D721Med (cell line): ENCODE data around the gene NFIC.

Experiments
- DNase-seq: peaks from one replicate; pipeline ENCODE4 v3.0.0; 2011; ENCODE audit warnings: low spot score; ENCODE audit not compliant: insufficient read length
- FAIRE-seq: peaks from 2 replicates; lab custom pipeline; 2011; peaks lifted over from hg19 to GRCh38; lab: Jason Lieb, UNC
- TF ChIP-seq, protein P1 (sequence below): IDR thresholded peaks from 2 replicates; pipeline ENCODE4 v1.5.1; 2012; ENCODE audit warnings: mild to moderate bottlenecking, control low read depth; ENCODE audit not compliant: insufficient read depth; ENCODE audit errors: missing control alignments

The NFIC gene

DNA sequence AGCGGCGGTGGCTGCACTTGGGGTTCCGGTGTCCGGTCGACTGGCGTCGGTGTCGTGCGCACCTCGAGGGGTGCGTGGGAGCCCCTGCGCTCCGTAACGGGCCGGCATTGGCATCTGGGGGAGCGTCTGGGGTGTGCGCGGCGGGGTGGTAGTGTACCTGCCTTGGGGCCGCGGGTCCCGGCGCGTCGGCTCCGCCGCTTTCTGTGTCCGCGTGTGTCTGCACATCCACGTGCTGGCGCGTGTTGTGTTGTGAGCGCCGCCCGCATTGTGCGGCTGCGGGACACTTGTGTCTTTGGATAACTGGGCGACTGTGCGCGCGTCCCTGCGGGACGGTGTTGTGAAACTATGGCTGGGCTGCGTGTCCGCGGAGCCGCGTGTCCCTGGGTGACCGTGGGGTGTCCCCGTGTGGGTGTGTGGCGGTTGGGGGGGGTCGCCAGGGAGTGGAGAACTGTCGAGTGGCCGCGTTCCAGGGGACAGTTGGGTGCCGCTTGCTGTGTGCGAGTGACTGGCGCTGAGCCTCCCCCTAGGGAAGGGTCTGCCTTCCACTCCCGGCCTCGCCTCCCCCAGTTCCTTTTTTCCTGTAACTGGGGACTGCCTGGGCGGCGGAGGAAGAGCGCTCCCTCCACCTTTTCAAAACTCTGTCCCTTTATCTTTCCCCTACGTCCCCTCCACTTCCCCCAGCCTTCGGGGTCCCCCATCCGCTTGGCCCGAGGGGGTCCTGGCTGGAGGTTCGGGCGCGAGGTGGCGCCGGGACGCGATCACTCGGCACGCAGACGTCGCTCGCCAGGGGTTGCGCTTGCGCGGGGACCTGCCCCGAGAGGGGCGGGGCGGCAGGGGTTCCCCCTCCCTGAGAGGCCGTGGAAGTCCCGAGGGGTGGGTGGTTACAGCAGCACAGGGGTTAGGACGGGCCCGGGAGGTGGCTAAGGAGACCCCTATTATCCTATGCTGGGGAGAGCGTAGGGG is 5.7 kb upstream of the NFIC start:
- peak; percentile 67 for DNase-seq
- TF ChIP-seq, protein P1, sequence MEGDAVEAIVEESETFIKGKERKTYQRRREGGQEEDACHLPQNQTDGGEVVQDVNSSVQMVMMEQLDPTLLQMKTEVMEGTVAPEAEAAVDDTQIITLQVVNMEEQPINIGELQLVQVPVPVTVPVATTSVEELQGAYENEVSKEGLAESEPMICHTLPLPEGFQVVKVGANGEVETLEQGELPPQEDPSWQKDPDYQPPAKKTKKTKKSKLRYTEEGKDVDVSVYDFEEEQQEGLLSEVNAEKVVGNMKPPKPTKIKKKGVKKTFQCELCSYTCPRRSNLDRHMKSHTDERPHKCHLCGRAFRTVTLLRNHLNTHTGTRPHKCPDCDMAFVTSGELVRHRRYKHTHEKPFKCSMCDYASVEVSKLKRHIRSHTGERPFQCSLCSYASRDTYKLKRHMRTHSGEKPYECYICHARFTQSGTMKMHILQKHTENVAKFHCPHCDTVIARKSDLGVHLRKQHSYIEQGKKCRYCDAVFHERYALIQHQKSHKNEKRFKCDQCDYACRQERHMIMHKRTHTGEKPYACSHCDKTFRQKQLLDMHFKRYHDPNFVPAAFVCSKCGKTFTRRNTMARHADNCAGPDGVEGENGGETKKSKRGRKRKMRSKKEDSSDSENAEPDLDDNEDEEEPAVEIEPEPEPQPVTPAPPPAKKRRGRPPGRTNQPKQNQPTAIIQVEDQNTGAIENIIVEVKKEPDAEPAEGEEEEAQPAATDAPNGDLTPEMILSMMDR = peak; percentile 32
- FAIRE-seq = no peak

DNA sequence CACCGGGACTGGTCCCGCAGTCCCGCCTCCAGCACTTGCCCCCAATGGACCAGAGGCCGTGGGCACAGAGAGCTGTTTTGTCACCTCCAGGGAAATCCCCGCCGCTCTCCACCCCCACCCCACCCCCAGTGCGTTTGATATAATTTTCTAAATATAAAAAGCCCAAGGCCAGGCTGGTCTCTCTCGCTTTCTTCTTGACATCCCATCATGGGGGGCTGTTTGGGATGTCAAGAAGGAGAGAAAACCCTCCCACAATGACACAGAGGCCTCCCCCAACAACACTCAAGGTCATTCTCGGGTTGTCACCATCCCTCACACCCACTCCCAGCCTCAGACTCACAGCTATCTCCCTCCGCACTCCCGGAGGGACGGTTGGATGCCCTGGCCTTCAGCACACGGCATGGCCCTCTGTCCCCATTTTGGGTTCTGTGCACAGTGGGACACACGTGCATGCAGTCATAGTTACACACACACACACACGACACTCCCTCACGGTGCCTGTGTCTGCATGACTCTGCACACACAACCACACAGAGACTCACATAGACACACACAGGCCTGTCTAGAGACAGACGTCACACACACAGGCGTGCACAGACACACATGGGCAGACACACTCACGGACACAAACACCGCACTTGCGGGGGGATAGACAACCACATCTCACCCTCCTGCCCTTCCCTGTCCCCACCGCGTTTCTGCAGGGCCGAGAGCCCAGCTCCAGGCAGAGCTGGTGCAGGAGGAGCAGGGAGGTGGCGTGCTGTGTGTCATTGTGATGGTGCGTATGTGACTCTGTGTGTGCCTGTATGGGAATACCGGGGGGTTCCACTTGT is 4.8 kb upstream of the NFIC start:
- DNase-seq (no peak), FAIRE-seq (no peak)

DNA sequence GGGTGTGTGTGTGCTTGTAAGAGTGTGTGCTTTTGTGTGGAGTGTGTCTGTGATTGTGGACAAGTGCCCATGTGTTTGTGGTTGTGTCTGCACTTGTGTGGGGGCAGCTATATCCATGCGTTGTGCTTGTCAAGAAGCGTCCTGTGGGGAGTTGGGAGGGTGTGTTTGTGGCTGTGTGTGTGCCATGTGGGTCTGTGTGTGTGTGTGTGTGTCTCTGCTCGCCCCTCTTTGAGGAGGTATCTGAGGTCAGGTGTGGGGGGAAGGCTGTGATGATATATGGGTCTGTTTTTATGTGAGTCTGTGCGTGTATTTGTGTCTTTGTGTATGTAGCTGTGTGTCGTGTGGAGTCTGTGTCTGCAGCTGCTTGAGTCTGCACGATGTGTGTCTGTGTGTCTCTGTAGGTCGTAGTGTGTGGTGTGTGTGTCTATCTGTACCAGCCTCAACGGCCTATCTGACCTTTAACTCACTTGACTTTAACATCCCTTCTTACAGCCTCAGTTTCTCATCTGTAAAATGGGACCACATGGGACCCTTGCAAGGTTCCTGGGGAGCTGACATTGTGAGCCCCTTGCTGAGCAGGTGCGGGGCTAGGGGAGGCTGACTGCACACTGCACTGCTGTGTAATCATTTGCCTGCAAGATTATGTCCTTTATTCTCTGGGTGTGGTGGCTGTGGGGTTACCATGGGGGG is 4.0 kb upstream of the NFIC start:
- DNase-seq = no peak
- FAIRE-seq = no peak
- TF ChIP-seq, protein P1 = no peak

More for the DNA sequence above, 4.8 kb upstream of the NFIC start:
- TF ChIP-seq, protein P1 = no peak

DNA sequence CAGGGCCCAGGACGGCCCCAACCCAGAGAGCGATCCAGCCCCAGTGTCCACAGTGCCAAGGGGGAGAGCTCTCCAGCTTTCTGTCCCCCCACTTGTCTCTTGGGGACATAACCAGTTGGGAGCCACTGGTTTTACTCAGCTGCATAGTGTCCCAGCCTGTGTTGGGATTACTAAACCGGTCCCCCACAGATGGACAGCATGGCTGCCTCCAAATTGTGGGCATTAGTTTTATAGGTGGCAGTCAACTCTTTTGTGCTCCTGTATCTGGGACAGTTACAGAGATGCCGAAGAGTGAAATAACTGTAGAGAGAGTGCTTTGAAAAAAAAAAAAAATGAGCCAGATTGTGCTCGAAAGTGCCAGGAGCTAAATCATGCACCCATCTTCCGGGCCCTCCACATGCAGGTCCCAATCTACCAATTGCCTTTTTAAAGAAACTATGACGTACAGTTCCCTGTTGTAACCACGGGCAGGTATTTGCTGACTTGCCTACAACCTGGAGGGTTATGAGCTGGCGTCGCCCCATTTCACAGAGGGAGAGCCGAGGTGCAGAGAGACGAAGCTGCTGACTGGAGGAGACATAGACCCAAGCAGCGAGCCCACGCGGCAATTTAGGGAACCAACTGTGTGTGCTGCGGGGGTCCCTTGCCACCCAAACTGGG is 2.4 kb upstream of the NFIC start:
- DNase-seq (no peak), FAIRE-seq (no peak)
- TF ChIP-seq, protein P1 = no peak

DNA sequence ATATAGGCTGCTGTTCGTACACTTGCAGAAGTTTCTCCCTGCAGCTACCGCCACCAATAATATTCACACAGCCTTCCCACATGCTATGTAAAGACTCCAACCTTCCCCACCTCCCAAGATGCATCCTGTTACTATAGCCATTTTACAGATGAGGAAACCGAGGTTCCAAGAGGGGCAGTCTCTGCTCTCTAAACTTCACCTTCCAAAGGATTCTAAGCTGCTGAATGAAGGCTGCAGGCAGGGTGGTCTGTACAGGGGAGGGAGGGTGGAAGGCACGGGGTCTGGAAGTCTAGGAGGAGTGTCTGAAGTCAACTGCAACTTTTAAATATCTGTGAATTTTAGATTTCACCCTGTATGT is 1.9 kb upstream of the NFIC start:
- no peak for DNase-seq
- TF ChIP-seq, protein P1 = no peak
- no peak for FAIRE-seq

DNA sequence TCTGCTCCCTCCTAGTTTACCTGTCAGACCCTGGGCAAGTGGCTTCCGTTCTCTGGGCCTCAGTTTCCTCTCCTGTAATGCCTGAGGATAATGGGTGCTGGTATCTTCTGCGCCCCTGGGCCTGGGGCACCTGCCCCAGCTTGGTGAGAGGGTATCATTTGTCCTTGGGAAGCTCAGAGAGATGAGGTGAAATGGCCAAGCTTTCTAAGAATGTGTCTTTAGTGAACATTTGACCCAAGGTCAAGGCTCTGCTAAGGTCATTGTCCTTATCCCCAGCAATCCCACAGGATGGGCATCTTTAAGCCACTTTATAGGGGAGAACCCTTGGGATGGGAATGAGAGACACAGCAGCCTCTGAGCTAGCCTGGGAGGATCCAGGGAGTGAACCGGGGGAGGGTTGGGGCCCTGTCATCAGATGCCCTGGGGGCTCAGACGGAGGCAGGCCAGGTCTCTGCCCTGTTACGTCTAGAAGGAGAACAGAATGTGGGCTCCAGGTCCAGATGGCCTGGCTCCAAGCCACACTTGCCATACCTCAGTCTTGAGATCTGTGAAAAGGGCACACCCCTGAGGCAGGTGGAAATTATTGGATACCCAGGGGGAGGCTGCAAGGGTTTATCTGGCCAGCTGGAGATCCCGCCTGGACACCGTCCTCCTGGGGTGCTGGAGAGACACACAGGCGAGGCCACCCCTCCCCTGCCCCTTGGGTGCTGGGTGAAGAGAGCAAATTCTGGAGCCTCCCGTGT is 1.1 kb upstream of the NFIC start:
- TF ChIP-seq, protein P1 = no peak
- FAIRE-seq (no peak), DNase-seq (no peak)
